DND-41 (cell line): ENCODE measurements around the gene DCLK1.

Source experiments
- CTCF ChIP-seq: IDR thresholded peaks from 2 replicates; pipeline ENCODE4 v1.5.1; 2012; ENCODE audit warnings: borderline replicate concordance, low read length, moderate library complexity, mild to moderate bottlenecking; ENCODE audit not compliant: poor library complexity, severe bottlenecking; ENCODE audit errors: extremely low read depth
- EZH2 ChIP-seq: IDR thresholded peaks from 3 replicates; pipeline ENCODE4 v1.6.1; 2012; ENCODE audit warnings: borderline replicate concordance, low read depth, mild to moderate bottlenecking, moderate library complexity, low read length, inconsistent platforms; ENCODE audit not compliant: severe bottlenecking

GRCh38 chr13:35936246-35936978 is 194.8 kb downstream of the DCLK1 start:
- TF ChIP-seq CTCF (no peak), EZH2 (no peak)
